Stomach smooth muscle (tissue), 2 donors: ENCODE data around the gene MAMDC4.
"Not testable (repeated sequence)": the region's sequence is repeated elsewhere in the genome, so short reads cannot be mapped to it uniquely, and the experiment has no call there.

Experiments used
- H3K27ac ChIP-seq: one replicate; pipeline ENCODE4 v1.7.0; 2013; ENCODE audit warnings: mild to moderate bottlenecking, low read length, inconsistent platforms
- H3K27me3 ChIP-seq, 2 donors: one replicate each; pipeline ENCODE4 v1.7.0; 2013; ENCODE audit warnings: low read length in 2 of 2; ENCODE audit not compliant: insufficient read depth in 2 of 2, control insufficient read depth in 1 of 2
- H3K36me3 ChIP-seq, 2 donors: one replicate each; pipeline ENCODE4 v1.7.0; 2013; ENCODE audit warnings: low read length in 2 of 2; ENCODE audit not compliant: control insufficient read depth in 2 of 2, insufficient read depth in 2 of 2
- H3K4me1 ChIP-seq: one replicate; pipeline ENCODE4 v1.7.0; 2013; ENCODE audit warnings: low read length; ENCODE audit not compliant: control insufficient read depth, insufficient read depth
- H3K4me3 ChIP-seq, 2 donors: one replicate each; pipeline ENCODE4 v1.7.0; 2013; ENCODE audit warnings: low read length in 2 of 2
- H3K9ac ChIP-seq, 2 donors: one replicate each; pipeline ENCODE4 v1.7.0; 2013; ENCODE audit warnings: low read length in 2 of 2, mild to moderate bottlenecking in 1 of 2
- H3K9me3 ChIP-seq, 2 donors: one replicate each; pipeline ENCODE4 v1.7.0; 2013; ENCODE audit warnings: low read length in 2 of 2; ENCODE audit not compliant: control insufficient read depth in 2 of 2
- donor health status: healthy.
- donor health status: Pancreatic carcinoma.

Gene MAMDC4

DNA sequence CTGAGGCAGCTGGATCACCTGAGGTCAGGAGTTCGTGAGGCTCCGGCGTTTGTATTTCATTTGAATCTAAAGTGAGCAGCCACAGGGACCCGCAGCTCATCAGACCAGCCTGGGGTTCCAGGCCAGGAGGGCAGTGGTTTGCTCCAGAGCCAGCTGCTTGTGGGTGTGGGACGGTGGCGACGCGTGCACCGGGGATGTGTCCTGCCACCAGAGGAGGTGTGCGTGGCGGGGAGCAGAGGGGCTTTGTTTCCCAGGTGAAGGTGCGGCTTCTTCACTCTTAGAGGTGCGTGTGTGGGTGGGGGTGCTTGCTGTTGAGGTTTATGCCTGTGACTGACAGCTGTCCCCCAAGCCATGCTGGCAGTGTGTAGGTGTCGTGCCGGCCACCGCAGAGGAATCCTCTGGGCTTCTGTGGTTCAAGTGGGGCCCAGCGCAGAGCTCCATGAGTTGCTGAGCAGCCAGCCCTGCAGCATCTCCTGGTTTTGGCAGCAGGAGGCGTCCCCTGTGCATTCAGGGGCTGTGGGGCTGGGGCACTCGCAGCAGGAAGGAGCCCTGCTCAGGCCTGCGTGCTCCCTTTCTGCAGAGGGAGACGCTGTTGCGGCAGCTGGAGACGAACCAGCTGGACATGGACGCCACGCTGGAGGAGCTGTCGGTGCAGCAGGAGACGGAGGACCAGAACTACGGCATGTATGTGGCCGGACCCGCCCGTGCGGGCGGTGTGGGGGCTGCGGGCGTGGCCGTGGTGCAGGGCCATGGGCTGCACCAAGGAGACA lies 16.8 kb upstream of the MAMDC4 start:
- Histone ChIP-seq H3K9ac (no peak overlapping the region), H3K4me3 (no peak overlapping the region), H3K4me1 (no peaks in the 10 kb centered on the region), H3K27ac (no peak overlapping the region), H3K27me3 (no peaks in the 10 kb centered on the region), H3K36me3 (peaks cover 10 to 22% of the 10 kb centered on the region in 2 donors), H3K9me3 (no peaks in the 10 kb centered on the region)

DNA sequence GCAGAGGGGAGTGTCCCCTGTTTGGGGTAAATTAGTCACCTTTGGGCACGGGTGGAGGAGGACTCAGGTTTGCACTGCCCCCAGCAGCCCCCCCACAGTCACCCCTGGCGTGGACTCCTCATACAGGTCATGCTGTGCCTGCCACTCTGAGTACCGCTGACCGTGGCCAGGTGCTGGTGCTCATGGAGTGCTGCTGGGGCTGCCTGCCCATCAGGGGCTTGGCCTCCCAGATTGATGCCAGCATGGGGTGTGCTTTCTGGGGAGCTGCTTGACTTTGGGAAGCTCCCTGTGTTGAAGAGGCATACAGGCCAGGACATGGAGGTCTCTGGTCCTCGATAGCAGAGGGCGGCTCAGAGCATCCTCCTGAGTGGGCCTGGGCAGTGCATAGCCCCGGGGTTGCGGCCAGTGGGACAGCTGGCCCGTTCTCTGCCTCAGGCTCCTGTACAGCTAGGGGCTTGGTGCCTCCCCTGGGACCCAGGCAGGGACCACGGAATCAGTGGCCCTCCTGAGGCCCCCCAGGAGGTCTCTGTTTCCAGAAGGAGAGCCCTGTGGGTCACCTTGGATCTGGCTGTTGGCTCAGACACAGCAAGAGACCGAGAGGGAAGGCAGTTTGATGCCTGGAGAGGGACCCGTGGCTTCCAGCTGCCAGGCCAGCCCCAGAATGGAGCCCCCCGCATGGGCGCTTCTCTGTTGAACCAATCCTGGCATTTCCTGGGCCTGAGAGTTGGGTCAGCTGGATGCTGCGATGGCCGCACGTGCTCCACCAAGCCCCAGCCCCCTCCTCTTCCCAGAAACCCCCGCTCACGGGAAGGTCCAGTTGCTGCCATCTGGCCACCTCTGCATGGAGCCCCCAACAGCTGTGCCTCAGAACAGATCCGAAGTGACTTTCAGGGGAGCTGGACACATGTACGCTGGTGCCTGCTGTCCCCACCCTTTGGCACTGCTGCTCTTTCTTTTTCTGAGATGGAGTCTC lies 15.9 kb upstream of the MAMDC4 start:
- no peak overlapping the region for H3K9ac ChIP-seq
- H3K27ac ChIP-seq, result no peak overlapping the region
- H3K36me3 ChIP-seq, result peaks cover 4 to 15% of the 10 kb centered on the region in 2 donors
- H3K9me3 ChIP-seq, result no peaks in the 10 kb centered on the region
- H3K4me3 ChIP-seq, result no peak overlapping the region
- H3K4me1 ChIP-seq, result peaks cover 5% of the 10 kb centered on the region
- no peaks in the 10 kb centered on the region for H3K27me3 ChIP-seq

DNA sequence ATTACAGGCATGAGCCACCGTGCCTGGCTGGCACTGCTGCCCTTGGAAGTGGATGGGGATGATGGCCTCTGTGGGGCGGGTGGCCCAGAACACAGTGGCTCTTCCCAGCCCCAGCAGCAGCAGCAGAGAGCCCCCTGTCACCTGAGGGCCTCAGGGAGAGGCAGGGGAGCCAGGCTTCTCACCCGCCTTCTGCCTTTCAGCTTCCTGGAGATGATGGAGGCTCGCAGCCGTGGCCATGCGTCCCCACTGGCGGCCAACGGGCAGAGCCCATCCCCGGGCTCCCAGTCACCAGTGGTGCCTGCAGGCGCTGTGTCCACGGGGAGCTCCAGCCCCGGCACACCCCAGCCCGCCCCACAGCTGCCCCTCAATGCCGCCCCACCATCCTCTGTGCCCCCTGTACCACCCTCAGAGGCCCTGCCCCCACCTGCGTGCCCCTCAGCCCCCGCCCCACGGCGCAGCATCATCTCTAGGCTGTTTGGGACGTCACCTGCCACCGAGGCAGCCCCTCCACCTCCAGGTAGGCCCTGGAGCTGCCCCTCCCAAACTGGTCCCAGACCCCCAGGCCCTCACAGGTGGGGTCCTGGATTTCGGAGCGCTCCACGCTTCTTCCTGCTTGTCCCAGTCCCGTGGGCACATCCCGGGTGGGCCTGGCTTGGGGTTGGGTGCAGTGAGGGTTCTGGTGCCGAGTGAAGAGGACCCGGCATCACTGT lies 14.8 kb upstream of the MAMDC4 start:
- peaks cover 2 to 7% of the 10 kb centered on the region in 2 donors for H3K36me3 ChIP-seq
- no peak overlapping the region for H3K9ac ChIP-seq
- H3K9me3 ChIP-seq, result no peaks in the 10 kb centered on the region
- H3K4me1 ChIP-seq, result peaks cover 15% of the 10 kb centered on the region
- no peak overlapping the region for H3K27ac ChIP-seq
- no peak overlapping the region for H3K4me3 ChIP-seq
- no peaks in the 10 kb centered on the region for H3K27me3 ChIP-seq

DNA sequence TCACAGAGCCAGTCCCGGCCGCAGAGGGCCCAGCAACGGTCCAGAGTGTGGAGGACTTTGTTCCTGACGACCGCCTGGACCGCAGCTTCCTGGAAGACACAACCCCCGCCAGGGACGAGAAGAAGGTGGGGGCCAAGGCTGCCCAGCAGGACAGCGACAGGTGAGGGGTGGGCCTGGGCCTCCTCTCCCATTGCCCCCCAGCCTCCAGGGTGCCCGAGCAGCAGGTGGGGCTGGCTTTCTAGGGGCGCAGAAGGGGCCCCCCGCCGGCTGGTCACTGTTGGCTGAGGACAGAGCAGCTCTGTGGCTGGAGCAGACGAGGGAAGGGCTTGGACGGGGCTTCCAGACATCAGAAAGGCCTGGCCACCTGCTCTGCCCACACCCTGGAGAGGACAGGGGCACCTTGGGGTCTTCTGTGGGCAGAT lies 14.3 kb upstream of the MAMDC4 start:
- not testable (repeated sequence) for H3K27ac ChIP-seq, H3K9me3 ChIP-seq, H3K4me3 ChIP-seq, H3K27me3 ChIP-seq, H3K36me3 ChIP-seq, H3K9ac ChIP-seq
- H3K4me1 ChIP-seq, result peaks cover 20% of the 10 kb centered on the region

DNA sequence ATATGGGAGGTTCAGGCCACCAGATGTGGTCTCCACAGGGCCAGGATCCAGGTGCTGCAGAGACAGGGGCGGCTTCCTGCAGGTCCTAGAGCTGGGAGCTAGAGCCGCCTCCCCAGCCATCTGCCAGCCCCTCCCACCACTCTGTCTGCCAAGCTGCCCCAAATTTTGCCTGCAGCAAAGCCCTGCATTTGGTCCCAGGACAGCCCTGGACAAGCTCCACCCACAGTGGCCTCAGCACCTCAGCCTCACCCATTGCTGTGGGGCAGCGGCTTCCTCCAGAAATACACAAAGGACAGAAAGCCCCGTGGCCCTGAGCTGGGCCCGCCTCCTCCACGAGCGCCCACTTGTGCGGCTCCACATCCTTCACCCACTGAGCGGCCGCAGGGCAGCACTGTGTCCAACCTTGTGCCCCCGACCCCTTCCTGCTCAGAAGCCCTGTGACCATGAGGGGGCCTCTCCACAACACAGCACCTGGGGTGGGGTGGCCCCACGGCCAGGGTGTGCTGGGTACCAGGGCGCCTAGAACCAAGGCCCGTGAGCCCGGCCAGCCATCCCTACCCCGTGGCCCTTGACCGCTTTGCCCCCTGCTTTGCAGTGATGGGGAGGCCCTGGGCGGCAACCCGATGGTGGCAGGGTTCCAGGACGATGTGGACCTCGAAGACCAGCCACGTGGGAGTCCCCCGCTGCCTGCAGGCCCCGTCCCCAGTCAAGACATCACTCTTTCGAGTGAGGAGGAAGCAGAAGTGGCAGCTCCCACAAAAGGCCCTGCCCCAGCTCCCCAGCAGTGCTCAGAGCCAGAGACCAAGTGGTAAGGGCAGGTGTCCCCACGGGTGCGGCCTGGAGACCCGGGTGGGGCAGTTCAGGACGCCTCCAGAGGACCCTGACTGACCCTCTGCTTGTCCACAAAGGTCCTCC lies 13.6 kb upstream of the MAMDC4 start:
- Histone ChIP-seq H3K27ac (no peak overlapping the region), H3K9ac (no peak overlapping the region), H3K27me3 (peaks cover 2 to 3% of the 10 kb centered on the region in 2 donors), H3K4me1 (peaks cover 23% of the 10 kb centered on the region), H3K4me3 (no peak overlapping the region), H3K36me3 (peaks cover 0 to 6% of the 10 kb centered on the region in 2 donors), H3K9me3 (no peaks in the 10 kb centered on the region)

DNA sequence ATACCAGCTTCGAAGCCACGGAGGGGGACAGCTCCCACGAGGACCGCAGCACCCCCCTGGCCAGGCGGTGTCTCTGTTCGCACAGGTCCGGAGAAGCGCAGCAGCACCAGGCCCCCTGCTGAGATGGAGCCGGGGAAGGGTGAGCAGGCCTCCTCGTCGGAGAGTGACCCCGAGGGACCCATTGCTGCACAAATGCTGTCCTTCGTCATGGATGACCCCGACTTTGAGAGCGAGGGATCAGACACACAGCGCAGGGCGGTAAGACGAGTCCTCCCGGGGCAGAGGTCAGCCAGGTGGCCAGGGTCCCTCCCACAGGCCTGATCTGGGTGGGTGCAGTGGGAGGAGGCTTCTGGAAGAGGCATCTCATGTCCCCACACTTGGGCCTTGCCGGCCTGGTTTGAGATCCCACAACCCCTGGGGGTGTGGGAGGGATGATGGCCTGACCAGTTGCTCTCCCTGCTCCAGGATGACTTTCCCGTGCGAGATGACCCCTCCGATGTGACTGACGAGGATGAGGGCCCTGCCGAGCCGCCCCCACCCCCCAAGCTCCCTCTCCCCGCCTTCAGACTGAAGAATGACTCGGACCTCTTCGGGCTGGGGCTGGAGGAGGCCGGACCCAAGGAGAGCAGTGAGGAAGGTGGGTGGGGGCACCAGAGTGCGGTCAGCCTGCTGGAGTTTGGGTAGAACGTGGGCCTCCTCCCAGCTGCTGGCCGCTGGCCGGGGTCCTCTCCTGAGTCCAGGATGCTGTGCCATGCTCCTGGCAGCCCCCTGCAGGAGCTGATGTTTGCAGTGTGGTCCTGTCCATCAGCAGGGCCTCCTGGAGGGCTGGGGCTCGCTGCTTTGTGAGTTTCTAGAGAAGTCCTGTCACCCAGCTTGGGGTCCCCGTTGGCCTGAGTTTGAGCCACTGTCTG lies 12.7 kb upstream of the MAMDC4 start:
- Histone ChIP-seq H3K9ac (no peak overlapping the region), H3K36me3 (peaks cover 0 to 6% of the 10 kb centered on the region in 2 donors), H3K27ac (no peak overlapping the region), H3K4me3 (no peak overlapping the region), H3K27me3 (peaks cover 3 to 8% of the 10 kb centered on the region in 2 donors), H3K9me3 (no peaks in the 10 kb centered on the region), H3K4me1 (peaks cover 32% of the 10 kb centered on the region)

DNA sequence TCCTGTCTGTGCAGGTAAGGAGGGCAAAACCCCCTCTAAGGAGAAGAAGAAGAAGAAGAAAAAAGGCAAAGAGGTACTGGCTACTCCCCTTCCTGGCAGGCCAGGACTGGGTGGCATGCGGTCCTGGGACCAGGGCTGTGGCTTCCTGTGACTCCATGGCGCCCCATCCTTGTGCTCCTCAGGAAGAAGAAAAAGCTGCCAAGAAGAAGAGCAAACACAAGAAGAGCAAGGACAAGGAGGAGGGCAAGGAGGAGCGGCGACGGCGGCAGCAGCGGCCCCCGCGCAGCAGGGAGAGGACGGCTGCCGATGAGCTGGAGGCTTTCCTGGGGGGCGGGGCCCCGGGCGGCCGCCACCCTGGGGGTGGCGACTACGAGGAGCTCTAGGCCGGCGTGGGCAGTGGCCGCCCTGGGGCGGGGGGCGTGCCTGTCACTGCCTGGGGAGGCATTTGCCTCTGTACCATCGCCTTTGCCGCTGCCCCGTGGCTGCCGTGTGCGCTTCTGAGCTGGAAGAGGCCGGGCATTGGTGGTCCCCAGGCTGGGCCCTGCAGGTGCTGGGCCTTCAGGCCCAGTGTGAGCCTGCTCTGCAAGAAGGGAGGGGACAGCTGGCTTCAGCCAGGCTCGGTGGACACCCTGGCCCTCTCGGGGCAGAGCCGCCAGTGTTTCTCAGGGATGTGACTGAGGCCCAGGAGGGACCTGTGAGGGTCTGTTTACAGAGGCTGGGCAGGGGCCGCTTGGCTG lies 11.8 kb upstream of the MAMDC4 start:
- H3K27me3 ChIP-seq, result peaks cover 5 to 14% of the 10 kb centered on the region in 2 donors
- no peak overlapping the region for H3K4me3 ChIP-seq
- no peaks in the 10 kb centered on the region for H3K9me3 ChIP-seq
- no peak overlapping the region for H3K27ac ChIP-seq
- peaks cover 0 to 6% of the 10 kb centered on the region in 2 donors for H3K36me3 ChIP-seq
- H3K9ac ChIP-seq, result no peak overlapping the region
- H3K4me1 ChIP-seq, result peaks cover 34% of the 10 kb centered on the region

DNA sequence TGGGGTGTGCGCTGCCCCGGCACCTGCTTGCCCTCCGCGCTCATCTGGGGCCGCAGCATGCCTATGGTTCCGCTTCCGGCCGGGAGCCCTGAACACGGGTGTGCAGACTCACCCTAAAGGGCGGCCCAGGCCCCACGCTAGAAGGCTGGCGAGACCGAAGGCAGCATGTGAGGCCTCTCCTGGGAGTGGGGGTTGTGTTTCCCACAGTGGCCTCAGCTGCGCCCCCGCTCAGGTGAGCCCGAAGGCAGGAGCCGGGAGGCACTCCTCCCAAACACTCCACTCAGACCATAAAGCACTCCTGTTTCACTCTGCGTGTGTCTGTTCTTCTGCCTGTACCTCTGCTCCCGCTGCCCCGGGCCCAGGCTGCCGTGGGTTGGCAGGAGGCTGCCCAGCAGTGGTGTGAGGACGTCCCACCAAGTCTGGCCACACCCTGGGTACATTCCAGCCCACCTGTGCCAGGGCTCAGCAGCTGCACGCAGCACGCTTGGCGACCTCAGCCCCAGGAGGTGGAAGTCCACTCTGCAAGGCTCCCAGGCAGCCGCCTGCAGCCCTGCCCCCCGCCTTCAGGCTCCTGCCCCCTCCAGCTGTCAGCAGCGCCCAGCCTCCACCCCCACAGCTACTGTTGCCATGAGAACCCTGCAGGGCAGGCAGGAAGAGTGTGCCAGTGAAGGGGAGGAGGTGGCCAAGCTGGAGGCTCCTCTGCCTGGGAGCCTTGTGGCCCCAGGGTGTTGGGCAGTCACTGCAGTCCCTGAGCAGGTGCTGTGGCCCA lies 11.1 kb upstream of the MAMDC4 start:
- Histone ChIP-seq H3K27ac (no peak overlapping the region), H3K27me3 (peaks cover 5 to 21% of the 10 kb centered on the region in 2 donors), H3K4me3 (no peak overlapping the region), H3K9ac (no peak overlapping the region), H3K9me3 (no peaks in the 10 kb centered on the region), H3K36me3 (peaks cover 0 to 6% of the 10 kb centered on the region in 2 donors), H3K4me1 (peaks cover 35% of the 10 kb centered on the region)
